HK-2 (cell line): ENCODE measurements around the gene MAP3K14.
"Not testable (repeated sequence)": the region's sequence is repeated elsewhere in the genome, so short reads cannot be mapped to it uniquely, and the experiment has no call there.

ENCODE experiments used
- DNase-seq: peaks from one replicate; pipeline ENCODE4 v3.0.0-alpha.2; 2018; ENCODE audit not compliant: unreplicated experiment

MAP3K14 gene

DNA sequence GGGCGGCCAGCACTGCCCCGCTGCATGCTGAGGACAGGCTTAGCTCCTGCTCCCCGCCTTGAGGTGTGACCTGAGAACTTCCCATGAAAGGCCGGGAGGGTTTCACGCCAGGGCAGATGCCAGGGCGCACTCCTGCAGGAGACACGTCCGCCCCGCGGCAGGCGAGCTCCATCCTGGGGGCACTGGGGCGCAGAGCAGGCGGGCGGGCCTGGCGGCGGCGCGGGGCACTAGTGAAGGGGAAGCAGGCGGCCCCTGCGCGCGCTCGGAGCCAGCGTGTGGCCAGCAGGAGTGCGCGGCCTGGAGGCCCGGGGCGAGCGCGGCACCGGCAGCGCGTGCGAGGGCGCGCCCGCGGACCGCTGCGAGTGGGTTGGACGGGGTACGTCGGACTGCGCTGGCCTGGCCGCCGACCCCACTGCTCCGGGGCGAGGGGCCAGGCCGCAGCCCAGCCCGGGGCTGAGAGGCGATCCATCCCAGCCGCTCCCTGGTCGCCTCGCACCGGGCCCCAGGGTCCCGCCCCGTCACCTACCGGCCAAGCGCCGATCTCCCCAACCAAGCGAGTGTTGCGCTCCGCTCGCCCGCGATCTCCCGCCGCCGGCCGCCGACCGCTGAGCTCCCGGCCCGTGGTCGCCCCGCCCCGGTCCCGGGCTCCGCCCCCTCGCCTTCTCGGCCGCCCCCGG lies at the start of gene MAP3K14:
Gene MAP3K14, minus strand, starts transcription at position 587 of the 677 bp plus-strand sequence. CDS start 26,275 bp downstream, outside the sequence.
- peak; percentile 77 for DNase-seq

DNA sequence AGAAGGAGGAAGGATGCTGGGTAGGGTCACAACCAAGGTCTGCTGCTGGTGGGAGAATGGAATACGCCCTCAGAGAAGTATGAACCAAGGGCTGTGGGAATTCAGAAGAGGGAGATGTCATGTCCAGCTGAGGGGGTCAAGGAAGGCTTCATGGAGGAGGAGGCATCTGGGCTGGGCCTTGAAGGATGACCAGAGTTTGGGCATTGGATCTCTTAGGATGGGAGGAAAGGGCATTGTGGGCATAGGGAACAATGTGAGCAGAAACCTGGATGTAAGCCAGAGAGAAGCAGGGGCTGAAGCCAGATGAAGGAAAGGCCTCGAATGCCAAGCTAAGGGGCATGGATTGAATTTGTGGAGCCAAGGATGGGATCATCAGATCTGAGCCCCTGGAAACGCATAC lies 49.2 kb upstream of the MAP3K14 start:
- DNase-seq = no peak

DNA sequence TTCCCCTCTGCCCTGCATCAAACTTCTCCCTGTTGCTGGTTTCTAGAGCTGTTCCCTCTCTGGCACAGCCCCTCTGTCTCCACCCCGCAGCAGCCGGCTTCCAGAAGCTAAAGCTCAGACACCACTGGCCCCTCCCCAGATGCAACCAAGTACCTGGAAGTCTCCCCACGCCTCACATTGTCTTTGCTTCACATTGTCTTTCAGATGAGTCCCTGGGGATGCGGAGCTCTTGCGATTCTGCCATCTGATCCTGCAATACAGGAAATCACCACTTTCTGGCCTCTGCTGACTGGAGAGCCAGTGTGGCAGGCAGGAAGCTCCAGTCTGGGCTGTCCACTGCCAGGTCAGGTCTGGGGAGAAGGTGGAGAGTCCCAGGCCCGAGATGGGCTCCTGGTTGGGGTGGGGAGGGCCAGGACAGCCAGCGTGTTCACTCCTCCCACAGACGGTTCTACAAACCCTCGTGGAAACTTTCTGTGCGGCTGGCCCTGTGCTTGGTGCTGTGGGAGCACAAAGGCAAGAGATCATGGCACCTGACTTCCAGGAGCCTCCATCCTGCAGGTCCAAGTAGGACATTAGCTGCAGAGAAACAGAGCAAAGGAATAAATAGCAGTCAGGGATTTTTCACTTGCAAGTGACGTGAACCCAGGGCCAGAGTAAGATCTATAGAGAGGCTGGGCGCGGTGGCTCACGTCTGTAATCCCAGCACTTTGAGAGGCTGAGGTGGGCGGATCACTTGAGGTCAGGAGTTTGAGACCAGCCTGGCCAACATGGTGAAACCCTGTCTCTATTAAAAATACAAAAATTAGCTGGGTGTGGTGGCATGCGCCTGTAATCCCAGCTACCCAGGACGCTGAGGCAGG lies 47.9 kb upstream of the MAP3K14 start:
- no peak for DNase-seq

DNA sequence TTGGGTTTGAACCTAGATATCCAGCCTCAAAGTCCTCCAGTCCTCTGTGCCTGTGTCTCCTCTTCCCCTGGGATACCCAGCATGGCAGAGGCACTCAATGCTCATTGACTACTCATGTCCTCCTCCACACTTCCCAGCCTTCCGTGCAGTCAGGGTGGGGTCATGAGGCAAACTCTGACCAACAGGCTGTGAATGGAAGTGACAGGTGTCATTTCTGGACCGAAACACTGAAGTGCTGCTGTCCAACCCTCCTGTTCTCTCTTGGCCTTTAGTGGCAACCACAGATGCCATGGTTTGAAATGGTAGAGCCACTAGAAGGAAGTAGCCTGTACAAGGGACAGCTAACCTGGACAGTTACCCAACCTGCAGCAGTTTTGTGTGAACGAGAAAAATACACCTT lies 46.7 kb upstream of the MAP3K14 start:
- no peak for DNase-seq

DNA sequence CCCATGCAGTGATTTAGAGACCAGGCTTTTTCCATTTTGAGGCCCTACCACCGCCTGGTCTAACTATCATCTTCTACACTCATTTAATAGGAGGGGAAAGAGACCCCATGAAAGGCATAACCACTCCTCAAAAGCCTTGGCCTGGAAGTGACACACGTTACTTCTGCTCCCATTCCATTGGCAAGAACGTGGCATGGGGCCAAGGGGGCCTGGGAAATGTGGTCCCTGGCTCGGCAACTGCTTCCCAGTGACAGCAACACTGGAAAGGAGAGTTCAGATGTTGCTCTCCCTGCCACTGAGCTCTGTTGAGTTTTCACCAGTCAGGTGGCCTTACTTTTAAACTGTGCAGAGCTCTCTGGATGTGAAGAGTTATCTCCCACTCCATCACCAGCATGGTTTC lies 45.2 kb upstream of the MAP3K14 start:
- DNase-seq = no peak

DNA sequence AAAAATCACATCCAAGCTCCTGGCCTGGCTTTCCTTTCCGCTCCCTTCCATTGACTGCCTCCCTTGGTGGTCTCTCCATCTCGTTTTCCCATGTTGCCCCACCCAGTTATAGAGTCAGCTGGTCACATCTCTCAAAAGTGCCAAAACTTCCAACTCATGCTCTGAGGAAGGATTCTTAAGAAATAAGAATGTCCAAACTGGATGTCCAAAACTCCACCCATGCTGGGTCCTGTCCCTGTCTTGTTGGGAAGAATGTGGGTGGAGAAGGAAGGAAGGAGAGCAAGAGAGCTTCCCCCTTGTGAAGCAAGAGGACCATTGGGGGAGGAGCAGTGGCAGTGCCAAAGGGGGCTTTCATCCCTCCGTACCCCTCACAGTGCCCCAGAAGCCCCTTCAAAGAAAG lies 44.6 kb upstream of the MAP3K14 start:
- DNase-seq = no peak

DNA sequence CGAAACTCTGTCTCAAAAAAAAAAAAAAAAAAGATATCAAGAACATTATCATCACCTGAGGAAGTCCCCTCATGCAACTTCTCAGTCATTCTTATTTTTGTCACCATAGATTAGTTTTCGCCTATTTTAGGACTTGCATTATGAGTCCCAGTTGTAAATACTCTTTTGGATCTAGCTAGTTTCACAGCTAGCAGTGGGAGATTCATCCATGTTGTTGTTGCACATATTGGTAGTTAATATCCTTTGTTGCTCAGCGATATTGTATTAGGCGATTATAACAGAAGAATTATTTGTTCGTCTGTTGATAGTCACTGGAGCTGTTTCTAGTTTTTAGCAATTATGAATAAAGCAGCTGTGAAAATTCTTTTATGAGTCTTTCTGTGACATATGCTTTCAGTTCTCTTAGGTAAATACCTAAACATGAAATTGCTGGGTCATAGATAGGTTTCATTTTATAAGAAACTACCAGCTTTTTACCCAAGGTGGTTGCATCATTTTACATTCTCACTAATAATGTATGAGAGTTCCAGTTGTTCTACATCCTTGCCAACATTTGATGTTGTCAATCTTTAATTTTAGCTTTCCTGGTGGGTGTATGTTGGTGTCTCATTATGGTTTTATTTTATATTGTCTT lies 40.7 kb upstream of the MAP3K14 start:
- no peak for DNase-seq

DNA sequence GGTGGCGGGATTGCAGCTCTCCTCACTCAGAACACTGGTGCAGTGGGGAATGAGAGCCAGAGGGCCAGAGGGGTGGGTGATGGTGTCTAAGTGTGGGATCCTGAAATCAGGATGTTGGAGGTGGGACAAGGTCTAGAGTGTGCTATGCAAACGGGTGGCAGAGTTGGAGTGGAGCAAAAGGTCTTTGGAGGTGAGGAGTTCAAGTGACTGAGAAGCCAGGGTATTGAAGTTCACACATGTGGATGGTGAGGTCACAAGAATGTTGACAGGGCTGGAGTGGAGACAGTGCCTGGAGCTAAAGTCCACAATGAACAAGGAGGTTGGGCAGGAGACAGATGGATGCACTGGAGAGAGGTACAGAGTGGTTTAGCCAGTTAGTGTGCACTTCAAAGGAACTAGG lies 38.3 kb upstream of the MAP3K14 start:
- no peak for DNase-seq

DNA sequence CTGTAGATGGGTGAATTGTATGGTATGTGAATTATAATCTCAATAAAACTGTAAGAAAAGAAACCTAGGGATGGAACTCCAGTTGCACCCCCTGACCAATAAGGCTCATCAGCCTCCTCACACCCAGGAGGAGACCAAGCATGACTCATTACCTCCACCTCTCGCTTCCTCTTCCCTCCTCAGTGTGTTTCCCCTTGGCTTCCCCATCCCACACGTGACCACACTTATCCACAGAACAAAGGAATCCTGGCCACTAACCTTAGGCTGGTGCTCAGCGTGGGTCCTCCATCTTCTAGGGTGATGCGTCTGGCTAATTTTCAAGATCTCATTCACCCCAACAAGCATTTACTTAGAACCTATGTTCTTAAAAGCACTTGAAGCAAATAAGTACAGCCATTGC lies 36.2 kb upstream of the MAP3K14 start:
- no peak for DNase-seq

DNA sequence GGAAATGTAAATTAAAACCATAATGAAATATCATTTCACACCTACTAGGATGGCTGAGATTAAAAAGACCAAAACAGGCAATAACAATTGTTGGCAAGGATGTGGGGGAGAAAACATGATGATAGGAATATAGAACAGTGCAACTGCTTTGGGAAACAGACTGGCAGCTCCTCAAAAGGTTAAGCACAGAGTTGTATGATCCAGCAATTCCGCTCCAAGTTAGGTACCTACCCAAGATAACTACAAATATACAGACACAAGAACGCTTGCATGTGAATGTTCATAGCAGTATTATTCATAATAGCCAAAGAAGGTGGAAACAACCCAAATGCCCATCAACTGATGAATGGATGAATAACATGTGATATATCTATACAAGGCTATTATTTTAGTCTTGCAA lies 35.0 kb upstream of the MAP3K14 start:
- no peak for DNase-seq

DNA sequence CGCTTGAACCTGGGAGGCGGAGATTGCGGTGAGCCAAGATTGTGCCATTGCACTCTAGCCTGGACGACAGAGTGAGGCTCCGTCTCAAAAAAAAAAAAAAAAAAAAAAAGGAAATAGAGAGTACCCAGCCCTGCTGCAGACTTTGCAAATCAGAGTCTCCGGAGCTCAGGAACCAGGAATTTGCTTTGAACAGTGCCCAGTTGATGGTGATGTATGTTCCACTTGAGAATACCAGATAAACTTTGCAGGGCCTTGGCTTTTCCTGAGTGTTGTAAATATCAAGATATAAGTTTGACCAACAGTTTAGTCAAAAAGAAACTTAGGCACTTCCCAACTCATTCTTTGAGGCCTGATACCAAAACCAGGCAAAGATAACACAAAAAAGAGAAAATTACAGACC lies 30.6 kb upstream of the MAP3K14 start:
- DNase-seq = no peak

DNA sequence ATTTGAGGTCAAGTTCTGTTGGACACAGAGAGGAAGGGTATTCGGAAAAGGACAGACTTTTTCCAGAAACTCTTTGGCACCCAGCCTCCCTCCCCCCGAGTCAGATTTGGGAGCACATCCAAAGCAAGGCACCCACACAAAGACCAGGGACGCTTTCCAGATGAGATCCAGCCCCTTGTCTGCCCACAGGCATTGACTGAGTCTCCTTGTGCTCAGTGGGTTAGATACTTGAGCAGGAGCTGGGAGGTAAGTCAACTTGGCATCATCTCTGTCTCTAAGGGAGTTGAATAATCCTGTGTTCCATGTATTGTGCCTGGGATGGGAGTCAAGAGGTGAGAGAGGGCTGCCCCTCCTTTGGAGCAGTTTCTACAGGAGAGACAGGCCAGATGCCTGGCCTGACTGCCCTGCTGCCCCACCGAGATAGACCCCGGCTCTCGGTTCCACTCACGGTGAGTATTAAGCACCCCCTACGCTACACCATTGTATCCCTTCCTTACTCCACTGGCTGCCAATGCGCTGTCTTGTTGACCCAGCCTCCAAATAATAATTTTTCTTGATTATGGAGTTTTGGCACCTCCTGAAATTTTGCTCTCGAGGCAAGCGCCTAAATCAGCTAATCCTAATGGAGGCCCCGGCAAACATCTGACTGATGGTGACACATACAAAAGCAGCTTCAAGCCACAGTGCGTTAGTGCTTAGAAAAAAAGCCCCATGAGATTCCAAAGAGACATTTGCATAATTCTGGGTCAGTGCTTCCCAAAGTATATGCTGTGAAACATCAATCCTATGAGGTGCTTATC lies 29.6 kb upstream of the MAP3K14 start:
- no peak for DNase-seq

DNA sequence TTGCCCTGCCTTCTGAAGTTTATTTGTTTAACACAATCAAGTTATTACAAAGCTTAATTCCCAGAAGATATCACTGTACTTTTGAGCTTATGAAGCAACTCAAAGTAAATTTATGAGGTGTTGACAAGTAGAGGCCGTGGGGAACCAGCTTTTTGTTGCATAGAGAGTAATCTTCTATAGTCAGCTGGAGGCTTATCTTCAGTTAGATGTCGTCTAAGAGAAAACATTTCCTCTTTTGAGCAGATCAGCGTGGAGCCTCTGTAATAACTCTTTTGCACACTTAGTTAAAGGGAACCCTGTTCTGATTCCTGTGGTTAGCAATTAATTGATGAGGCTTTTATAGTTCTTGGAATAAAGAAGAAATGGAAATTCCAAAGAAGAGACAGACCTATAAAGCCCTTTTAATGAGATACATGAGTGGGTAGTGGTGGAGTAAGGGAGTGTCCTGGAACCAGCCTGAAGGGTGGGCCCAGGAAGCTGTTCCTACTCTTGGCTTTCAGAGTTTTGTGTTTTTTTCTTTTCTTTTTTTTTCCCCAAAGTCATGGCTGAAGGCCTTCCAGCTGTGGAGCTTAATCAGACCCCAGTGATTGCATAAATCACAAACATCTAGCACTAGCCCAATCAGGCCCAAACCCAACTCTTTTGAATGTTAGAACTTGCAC lies 28.9 kb upstream of the MAP3K14 start:
- no peak for DNase-seq

DNA sequence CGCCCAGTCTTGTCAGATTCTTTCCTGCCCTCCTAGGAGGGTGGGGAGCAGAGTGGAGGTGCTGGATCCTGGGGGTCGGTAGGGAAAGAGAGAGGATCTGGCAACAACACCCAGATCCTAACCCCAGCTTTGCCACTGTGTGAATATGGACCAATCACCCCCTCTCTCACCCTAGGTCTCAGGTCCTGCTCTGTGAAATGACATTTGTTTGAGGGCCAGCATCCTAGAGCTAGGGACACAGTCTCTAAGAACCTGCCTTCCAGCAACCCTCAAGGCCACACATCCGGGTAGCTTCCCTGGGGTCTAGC lies 28.4 kb upstream of the MAP3K14 start:
- DNase-seq = no peak

DNA sequence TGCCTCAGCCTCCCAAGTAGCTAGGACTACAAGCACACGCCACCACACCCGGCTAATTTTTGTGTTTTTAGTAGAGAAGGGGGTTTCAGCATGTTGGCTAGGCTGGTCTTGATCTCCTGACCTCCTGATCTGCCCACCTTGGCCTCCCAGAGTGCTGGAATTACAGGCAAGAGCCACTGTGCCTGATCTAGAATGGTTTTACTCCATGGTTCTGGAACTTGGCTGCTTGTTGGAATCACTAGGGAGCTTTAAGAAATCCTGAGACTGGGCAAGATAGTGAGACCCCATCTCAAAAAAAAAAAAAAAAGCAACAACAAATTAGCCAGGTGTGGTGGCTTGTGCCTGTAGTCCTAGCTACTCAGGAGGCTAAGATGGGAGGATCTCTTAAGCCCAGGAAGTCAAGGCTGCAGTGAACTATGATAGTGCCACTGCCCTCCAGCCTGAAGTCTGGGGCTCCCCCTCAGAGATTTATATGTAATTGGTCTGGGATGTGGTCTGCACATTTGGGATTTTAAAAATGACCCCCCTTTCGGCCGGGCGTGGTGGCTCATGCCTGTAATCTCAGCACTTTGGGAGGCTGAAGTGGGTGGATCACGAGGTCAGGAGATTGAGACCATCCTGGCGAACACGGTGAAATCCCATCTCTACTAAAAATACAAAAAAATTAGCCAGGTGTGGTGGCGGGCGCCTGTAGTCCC lies 27.3 kb upstream of the MAP3K14 start:
- DNase-seq = not testable (repeated sequence)

DNA sequence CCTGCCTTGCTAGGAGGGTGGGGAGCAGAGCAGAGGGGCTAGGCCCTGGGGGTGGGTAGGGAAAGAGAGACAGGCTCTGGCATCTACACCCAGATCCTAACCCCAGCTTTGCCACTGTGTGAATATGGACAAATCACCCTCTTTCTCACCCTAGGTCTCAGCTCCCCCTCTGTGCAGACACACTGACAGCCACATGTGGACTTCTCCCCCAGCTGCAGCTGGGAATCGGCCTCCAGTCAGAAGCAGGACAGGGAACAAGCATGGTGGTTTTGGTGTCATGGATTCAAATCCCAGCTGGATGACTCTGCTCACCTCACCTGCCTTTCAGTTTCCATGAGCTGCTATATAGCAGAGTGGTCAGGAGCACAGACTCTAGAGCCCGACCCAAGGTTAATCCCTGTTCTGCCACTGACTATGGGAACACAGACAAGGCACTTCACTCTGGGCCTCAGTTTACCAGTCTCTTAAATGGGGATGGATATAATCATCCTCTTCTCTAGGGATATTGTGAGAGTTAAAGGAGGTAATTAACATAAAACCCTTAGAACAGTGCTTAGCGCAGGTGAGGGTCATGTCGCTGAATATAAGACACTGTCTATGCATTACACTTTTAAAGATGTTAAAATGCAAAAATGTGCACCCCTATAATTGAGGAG lies 26.2 kb upstream of the MAP3K14 start:
- no peak for DNase-seq

DNA sequence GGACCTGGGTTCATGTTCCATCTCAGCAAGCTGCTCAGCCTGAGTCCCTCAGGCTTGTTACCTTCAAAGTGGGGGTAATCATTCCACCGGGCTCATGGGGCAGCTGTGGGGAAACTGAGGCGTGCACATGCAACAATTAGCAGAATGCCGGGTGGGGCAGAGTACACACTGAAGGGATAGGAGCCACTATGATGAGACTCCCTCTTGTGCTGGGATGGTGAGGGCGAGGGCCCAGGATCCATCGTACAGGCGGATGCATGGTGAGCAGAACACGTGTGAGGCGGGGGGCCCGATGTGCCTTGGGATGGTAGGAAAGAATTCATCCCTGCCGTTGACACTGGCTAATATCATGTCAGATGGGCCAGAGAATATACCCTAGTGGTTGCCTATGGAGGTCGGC lies 25.5 kb upstream of the MAP3K14 start:
- DNase-seq = no peak

DNA sequence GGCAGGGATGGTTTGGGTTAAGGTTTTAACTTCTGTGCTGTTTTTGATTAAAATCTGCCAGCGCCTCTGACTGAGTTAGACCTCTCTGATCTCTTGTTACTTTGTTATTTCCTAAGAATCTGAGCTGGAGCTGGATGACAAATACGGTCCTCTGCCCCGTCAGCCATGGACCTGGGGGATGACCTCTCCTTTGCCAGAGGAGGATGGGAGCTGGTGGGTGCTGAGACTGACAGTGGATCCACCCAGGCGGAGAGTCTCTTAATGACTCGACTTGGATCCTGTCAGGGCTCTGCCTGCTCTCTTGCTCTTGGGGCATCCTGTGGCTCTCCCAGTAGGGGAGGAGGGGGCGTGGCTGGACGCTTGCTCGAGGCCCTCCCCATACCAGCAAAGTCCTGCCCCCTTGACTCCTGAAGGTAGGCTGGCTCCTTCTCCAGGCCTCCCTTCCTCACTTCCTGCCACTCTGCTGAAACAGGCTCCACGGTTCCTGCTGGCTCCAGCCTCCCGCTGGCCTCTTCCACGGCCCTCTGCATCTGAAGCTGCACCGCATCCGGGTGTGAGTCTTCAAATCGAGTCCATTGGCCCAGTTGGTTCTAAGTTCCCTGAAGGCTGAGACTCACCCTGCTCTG lies 24.8 kb upstream of the MAP3K14 start:
- peak; percentile 95 for DNase-seq

DNA sequence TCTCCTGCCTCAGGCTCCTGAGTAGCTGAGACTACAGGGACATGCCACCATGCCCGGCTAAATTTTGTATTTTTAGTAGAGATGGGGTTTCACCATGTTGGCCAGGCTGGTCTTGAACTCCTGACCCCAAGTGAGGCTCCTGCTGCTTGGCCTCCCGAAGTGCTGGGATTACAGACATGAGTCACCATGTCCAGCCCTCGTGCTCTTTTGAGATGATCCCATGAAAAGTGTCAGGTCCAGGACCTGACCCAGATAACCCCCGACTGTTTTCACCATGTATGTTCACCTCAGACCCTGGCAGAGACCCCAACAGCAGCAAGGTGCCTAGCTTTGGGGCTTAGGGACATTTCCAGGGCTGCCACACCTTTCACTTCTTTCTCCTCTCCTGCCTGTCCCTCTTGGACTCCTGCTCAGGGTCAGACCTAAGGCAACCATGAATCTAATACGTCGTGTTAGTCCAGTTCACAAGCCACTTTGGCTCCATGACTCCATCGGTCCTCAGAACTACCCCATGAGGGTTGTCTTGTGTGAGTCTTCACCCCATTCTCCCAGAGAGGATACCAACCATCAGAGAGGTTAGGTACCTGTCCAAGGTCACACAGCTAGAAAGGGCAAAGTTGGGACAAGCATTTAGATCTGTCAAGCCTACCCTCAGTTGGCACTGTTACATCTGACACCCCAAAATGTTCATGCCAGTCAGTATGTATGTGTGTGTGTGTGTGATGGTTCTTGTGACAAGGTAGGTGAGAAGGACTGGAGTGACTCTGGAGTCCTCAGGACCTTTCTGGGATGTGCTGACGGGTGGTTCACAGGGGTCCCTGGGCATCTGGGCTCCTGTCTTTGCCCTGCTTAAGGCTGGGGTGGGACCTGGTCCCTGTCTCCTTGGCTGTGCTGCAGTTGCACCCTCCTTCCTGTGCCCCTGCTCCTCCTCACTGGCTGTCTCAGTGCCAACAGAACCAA lies 23.1 kb upstream of the MAP3K14 start:
- DNase-seq = no peak
